Measurements from ENCODE around the gene LYPD4.

The LYPD4 gene

DNA sequence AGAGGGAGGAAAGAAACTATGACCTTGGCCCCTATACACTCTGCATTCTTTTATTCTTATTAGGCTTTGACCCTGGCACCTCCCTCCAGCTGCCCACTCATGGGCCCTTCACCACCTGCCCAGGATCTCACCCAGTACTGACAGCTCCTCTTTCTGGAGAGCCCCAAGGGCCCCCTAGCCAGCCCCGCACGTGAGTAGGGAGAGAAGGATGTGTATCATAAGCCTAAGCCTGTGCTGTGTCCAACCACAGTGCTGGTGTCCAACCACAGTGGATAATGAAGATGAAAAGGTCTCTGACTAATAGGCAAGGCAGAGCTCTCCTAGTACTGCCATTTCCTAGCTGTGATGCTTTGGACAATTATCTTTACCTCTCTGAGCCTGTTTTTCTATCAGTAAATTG, 4.6 kb upstream of the LYPD4 start:
- DNase-seq: no peak

DNA sequence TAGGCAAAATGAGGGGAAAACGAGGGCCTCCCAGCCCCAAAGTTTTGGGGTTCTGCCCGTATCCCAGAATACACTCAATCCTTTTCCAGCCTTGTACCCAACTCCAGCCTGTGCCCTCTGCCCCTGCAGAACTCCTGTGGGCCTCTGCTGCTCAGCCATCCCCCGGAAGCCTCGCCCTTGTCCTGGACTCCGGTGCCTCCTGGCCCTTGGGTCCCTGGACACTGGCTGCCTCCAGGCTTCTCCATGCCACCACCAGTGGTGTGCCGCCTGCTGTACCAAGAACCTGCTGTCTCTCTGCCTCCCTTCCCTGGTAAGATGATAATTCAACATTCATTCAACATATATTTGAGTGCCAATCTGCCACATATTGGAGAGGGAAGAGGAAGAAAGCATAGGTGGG, 4.2 kb upstream of the LYPD4 start:
- no peak for DNase-seq

DNA sequence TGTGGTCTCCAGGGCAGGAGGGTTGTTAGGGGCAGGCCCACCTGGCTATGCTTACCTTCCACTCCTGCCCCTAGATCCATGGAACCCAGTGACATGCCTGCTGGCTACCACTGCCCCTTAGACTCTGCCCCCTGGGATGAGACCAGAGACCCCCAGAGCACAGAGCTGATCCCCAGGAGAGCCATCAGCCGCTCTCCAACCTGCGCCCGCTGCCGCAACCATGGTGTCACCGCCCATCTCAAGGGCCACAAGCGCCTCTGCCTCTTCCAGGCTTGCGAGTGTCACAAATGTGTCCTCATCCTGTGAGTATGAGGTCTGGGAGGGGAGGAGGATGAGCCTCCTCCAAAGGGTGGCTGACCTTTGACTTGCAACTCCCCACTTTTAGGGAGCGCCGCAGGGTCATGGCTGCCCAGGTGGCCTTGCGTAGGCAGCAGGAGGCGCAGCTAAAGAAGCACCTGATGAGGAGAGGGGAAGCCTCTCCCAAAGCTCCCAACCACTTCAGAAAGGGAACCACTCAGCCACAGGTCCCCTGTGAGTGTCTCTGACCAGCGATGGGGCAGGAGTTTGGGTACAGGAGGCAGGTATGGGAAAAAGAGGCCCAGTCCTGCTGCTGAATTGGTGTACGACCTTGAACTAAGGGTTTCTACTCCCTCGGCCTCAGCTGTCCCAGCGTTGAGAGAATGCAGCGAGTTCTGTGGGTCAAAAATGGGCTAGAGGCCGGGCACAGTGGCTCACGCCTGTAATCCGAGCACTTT, 3.0 kb upstream of the LYPD4 start:
- DNase-seq: no peak

DNA sequence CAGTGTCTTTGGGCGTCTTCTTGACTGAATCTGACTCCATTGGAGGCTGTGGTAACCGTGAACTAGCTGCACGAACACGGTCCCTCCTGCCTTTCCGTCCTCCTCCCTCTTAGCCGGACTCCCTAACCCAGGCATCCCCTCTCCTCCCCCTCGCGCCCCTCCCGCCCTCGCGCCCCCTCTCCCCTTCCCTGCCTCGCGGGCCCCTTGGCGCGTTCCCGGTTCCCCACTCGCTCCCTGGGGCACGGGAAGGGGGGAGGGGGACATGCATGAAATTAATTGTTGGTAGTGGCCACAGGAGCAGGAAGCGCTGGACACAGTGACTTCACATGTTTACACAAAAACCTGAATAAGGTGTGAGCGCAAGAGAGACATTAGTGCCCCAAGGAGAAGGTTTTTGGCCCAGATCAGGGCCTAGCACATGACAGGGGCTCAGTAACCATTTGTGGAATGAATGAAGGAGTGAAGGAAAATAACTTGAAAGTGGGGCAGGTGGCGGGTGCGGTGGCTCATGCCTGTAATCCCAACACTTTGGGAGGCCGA, 638 bp upstream of the LYPD4 start:
- no peak for DNase-seq

DNA sequence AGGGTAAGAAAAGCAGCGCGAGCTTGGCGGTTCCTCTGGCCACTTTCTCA, 343 bp upstream of the LYPD4 start, which contains the start of gene DMRTC2:
DMRTC2 (plus strand) TSS at position 42 of the 50 bp plus-strand sequence. CDS start 2,387 bp downstream, outside the sequence.
- DNase-seq: no peak

DNA sequence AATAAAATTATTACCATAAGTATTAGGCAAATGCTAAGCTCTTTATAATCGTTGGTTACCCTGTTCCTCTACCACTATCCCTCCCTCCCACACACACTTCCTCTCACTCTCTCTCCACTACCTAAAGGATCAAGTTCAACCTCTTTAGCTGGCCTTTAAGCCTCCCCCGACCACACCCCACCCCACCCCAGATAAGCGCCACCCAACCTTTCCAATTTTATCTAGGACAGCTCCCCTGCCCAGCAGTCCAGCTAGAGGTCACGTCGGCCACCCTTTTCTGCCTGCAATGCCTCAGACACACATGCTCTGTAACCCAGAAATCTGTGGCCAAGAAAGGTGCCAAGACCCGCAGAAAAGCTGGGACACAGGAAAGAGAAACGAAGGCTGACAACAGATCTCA, 1.1 kb downstream of the LYPD4 start:
- DNase-seq: no peak

DNA sequence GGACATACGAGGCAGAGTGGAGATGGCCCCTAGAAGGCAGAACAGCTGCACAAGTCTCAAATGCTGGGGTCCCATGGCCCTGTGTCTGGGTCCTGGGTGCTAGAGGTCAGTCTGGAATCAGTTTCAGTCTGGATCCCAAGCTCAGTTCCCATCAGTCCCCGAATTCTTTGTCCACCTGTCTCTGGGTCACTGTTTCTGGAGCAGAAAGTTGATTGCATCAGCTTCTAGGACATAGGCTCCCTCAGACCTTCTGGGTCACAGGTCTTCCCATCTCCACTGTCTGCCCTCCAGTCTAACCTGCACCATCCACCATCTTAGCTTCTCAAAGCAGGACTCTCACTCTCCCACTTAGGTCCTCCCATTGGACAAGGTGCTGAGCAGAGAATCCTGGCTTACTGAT, 5.3 kb downstream of the LYPD4 start:
- no peak for DNase-seq

DNA sequence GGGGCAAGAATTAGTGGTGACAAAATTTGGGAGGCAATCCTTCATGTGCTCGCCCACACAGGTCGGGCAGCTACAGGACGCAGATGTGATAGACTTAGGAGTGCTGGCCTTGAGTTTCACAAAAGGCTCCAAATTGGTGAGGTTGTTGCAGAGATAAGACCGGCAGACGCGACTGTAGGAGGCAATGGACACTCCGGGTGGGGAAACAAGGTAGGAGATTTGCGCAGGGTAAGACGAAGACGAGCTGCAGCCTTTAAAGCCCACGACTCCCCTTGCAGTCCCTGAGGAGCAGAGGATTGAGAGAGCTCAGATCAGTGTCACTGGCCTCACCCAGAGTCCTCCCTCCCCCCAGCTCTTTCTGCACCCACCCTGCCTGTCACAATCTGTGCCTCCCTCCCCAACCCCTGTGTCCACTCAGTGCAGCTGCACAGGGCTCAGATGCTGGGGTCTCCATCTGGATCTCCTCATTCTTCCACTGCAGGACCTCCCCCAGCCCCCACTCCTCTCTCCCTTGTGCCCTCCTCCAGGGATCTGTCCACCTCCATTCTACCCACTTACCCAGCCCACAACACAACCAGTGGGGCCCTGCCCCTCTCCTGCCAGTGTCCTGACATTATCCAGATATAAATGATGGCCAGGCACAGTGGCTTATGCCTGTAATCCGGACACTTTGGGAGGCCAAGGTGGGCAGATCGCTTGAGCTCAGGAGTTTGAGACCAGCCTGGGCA, 6.3 kb downstream of the LYPD4 start:
- DNase-seq: no peak

DNA sequence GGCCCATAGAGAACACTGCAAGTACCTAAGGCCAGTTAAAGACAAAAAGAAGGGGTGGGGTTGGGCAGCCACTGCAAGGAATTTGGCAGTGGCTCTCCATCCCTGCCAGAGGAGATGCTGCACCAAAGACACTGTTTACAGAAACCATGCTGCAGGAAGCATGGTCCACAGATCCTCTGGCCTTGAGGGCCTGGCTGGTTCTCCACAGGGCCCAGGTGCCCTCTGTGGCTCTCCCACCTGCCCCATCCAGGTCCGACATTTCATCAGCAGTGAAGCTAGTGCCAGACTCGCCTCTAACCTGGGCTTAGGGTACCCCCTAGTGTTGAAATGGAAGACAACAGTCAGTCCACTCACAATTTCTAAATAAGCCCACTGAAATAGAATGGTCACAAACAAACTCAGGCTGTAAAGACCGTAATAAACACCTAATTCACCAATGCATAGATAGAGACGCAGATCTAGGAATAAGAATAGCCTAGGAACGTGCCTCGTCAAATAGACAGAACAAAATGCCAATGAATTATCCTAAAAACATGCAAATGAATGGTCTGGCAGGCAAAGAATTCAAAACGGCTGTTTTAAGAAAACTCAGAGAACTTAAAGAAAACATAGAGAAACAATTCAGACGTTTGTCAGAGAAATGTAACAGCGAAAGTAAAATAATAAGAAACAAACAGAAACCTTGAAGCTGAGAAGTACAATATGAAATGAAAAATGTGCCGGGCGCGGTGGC, 23.3 kb downstream of the LYPD4 start:
- DNase-seq: peak; percentile 36

DNA sequence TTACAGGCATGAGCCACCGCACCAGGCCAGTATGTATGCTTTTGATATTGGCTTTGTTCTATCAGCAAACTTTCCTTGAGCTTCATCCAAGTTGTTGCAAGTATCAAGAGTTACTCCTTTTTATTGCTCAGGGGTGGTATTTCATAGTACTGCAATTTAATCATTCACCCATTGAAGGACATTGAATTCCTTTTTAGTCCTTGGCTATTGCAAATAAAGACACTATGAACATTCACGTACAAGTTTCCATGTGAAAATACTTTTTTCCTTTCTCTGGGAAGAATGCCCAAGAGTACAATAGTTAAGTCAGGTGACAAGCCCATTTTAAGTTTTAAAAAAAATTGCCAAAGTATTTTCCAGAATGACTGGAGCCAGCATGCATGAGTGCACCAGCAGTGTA, 27.7 kb downstream of the LYPD4 start:
- no peak for DNase-seq

DNA sequence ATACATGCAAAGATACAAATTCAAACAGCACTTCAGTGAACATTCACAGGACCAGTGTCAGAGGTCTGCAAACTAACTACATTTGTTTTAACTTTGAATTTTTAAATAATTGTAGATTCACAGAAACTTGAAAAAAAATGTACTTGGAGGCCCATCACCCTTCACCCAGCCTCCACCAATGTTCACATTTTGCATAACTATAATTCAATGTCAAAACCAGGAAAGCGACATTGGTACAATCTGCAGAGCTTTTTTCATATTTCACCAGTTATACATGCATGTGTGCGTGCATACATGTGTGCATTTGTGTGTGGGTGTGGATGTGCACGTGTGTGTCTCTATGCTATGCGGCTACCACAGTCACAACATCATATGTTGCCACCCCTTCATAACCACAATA, 29.2 kb downstream of the LYPD4 start:
- DNase-seq: no peak

DNA sequence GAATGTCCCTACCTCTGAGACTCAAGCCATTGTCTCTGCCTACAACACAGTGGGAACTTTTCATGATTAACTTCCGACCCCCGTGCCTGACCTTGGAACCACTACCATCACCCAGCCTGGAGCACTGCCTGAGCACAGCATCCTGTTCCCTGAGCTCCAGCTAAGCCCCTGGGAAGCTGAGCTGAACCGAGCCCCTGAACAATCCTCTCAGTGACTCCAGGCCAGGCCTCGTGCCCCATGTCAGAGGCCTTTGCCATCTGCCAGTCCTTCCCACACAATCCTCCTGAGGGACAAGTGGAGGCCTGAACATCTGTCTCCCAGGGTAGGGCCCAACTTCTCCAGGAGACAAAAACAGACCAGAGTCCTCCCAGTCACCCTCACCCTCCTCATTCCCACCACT, 30.6 kb downstream of the LYPD4 start:
- peak; percentile 2 for DNase-seq

DNA sequence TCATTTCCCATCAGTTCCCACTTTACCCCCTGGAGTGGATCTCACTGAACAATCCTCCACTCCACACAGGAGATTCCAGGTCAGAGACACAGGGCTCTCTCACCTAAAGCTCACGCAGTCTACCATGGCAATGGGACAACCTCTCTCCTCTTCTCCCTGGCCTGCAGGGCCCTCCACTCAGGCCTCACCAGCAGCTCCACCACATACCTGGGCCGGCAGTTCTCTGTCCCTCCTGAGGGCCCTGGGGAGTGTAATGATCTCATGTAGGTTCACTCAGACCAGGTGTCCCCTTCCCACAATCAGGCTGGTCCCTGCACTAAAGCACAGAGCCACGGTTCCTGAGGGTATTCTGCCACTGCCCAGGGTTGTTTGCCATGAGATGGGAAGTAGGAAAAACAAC, 32.5 kb downstream of the LYPD4 start:
- no peak for DNase-seq

DNA sequence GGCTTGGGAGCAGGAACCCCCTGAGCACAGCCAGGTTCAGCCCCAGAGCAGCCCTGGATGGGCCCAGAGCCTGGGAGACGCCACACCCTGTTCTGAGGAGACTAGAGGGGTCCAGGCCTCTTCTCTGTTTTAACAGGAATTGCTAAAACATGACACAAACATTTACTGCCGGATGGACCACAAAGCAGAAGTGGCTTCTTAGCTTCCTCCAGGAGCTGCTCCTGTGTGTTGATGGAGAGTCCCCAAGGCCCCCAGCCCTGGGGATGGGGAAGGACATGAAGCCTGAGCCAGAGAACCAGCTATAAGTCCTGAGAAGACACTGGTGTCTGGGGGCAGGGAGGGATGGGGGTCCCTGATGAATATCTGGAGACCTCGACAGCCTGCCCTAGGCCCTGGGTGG, 33.4 kb downstream of the LYPD4 start:
- DNase-seq: no peak

DNA sequence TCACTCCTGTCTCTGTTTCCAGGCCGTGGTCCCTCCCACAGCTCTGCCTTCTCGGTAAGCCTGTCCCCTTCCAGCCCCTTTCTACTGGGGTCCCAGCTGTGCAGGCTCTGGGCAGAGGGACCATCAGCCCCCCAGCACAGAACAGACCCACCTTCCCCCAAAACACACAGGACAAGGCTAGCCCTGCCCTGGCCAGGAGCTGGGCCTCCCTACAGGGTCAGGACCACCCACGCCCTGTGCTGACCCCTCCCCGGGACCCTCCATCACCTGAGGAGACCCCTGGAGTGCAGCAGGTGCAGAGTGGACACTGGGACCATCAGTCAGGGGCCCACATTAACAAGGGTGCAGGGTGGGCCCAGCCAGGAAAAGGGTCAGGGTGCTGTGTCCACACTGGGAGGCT, 34.2 kb downstream of the LYPD4 start:
- DNase-seq: no peak

DNA sequence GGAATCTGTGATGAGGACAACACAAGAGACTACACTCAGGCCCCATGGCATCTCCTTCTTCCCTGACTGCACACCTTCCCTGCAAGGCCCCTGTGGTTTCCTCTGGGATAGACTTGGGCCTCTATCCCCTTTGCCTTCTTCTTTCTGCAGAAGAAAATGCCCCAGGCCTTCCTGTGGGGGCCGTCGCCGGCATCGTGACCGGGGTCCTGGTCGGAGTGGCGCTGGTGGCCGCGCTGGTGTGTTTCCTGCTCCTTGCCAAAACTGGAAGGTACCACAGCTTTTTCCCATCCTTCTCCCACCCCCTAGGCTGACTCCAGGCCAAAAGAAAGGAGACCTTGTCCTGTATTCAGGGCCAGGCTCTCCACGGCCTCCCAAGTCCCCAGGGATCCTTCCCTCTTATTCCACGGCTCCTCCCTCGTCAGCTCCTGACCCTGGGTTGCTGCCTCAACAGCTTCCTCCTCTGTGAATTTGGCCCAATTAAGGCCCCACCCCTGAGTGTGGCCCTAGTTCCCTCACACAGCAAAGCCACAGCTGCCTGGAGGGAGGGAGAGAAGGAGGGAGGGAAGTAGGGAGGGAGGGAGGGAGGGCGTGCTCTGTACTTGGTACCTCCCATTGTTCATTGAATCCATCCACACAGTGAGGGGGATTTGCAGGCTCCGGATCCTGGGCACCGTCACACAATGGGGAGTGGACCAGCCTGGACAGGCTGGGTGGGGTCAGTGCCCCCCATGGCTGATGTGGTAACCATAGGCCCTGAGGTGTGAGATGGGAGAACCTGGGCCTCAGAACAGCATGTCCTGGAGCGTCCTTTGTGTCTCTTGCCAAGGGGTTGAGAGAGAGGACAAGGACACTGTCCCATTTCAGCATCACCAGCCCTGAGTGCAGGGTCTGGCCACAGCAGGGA, 35.6 kb downstream of the LYPD4 start:
- DNase-seq: no peak

DNA sequence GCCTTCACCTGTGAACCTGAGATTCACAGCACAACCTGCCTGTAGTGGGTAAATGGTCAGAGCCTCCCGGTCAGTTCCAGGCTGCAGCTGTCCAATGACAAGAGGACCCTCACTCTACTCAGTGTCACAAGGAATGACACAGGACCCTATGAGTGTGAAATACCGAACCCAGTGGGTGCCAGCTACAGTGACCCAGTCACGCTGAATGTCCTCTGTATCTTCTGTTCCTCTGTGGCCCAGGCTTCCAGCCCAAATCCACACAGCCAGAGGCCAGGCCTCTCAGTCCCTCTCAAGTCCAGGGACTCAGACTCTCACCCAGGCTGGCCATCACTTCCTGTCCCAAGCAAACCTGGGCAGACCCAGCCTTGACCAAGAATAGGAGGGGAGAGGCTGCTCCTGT, 37.3 kb downstream of the LYPD4 start:
- no peak for DNase-seq

DNA sequence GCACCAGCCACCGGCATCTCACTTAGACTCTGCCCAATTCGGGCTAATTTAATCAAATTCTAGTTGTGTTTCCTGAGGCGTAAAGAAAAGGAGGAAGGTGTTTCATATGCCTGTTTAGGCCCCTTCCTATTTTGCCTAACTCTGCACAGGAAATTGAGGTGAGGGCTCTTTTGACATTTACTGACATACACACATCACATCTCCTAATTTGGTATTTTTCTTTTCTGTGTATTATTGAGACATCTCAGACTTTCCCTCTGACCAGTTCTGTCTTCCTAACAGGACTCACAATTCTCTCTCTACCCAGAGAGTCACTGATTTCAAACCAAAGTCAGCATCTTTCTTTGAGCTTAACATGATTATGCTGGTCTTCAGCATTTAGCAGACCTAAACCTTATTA, 40.1 kb downstream of the LYPD4 start:
- no peak for DNase-seq

DNA sequence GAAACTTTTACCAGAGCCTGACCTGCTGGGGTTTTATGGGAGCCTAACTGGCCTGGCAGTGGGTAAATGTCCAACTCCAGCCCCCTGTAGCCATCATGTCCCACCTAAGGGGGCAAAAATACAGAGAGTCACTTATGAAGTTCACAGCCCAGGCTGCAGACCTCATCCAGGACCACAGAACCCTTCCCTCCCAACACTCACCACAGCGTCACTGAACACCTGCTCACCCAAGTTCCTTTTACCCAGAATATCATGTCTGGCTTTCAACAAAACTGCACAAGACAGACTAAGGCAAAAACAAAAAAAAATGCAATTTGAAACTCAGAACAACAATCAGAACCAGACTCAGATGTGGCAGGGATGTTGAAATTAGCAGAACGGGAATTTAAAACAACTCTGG, 41.7 kb downstream of the LYPD4 start:
- no peak for DNase-seq

DNA sequence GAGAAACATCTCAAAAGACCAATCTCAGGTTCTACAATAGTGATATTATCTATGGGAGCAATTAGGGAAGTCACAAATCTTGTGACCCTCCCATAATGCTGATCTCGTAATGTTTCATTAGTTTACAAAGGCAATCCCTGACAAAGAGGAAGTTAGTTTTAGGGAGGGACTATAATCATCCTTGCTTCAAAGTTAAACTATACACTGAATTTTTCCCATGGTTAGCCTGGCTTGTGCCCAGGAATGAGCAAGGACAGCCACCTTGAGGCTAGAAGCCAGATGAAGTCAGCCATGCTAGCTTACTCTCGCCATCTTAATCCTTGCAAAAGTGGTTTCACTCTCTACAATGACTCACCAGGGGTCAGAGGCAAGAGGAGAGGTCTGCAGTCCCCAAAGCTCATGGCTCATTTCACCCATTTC, 42.7 kb downstream of the LYPD4 start:
- no peak for DNase-seq

DNA sequence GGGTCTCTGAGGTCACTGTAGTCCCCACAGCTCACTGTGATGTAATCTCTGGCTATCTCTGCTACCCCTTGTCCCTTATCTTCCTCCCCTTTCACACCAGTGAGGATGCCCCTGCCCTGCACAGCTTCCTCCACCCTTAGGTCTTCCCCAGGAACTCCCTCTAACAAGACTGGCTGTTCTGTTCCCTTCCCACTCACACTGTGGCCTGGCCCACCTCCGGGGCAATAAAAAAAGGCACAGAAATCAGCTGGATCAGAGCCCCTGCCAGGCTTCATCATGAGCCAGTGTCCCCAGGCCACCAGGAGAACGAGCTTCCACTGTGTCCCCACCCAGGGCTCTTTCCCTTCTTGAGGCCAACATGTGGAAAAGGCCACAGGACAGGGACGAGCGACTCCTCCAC, 43.5 kb downstream of the LYPD4 start:
- DNase-seq: no peak

DNA sequence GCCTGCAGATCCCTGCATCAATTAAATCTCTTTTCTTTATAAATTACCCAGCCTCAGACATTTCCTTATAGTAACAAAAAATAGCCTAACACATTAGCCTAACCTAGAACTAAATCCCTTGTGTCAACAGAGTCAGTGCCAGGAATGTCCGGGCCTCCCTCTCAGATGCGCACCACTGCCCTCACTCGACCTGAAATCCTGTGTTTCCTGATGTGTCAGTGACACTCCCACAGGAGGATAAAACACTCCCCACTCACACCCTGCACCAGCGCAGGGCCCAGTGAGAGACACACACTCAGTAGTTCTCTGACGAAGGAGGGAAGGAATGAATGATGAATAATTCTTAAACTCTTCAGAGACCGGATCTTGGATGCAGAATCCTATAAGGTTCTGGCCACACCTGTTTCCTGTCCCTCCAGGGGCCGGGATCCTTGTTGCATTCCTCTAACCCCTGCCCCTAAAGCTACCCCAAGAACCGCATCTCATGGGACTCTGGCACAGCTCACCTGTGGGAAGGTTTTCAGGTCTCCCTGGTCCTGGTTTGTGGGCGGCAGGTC, 45.0 kb downstream of the LYPD4 start:
- DNase-seq: no peak

DNA sequence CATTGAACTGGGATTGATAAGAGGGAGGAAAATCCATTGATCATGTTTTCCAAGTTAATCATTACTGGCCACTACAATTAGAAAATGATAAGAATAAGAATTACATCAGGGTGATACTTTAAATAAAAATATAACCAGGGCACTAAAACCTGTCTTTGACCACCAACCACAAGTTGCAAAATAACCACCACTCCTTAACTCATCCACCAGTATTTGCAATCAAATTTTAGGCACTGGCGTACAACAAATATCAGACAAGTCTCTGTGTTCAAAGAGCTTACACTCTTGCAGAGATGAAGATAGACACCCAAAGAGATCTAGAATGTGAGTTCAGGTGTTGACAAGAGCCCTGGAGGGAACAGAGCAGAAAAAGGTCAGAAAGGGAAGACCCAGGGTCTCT, 47.6 kb downstream of the LYPD4 start:
- no peak for DNase-seq

Measured in NCI-H2171 treated with DMSO at 0.1 percent for 48 hours (cell line).